ENCODE measurements around the gene HDAC4. TPM values are rescaled to one million over a fixed set of nuclear protein-coding genes. Genes with fewer than 3 reads are reported as not detected.

Gene HDAC4
- total and polyA plus RNA-seq, 9 of the 15 experiments (the other 6 are each of a cell fraction or from before 2014, with no cell fraction given) = 0.11 to 20.2 (median 4.0) TPM

DNA sequence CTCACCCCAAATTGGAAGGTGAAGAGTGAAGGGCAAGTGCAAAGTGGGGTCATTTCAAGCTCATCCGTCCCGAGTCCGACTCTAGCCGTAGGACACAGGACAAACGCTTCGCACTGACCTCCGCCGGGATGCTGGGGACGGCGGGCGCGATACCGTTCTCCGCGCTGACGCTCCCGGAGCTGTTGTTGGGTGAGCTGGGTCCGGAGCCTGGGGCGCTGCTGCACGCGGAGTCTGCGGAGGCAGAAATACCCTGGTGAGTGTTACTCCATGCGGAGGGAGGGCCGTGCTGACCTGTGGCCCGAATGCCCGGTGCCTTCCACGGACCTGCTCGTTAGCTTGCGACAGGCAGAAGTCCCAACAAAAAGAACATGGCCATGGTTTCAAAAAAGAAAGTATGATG is 261.3 kb downstream of the HDAC4 start (continued):
- no peak for TF ChIP-seq COPS2 (conservative IDR thresholded peaks at IDR 0.05)
- no peak for TF ChIP-seq CREB1 (IDR thresholded peaks at IDR 0.05)
- no peak for TF ChIP-seq CREB1 (CRISPR knock-in tag; IDR thresholded peaks at IDR 0.05)
- no peak for TF ChIP-seq PHF8 (IDR thresholded peaks at IDR 0.05; ENCODE audit: borderline replicate concordance, low read length)
- TF ChIP-seq ZC3H8 (IDR thresholded peaks at IDR 0.05) = no peak

DNA sequence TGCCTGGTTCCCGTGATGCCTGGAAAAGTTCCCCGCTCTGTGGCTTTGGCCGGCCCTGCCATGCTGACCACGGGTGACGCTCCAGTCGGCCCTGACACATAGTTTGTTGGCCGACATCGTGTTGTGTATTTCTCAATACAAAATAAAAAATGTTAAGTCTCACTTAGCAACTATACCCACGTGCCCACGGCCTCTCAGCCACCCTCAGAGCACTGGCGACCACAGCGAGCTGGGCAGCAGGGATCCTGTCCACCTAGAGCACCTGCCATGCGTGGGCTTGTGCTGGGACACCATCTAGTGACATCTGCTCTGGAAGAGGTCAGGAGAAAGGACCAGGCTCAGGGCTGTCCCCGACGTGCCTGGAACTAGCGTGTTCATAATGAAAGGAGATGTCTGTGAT is 261.7 kb downstream of the HDAC4 start:
- CTCF ChIA-PET (ENCODE audit: low intra/inter-chr PET ratio) = no interaction called here
- no peak for TF ChIP-seq CHD2 (IDR thresholded peaks at IDR 0.05; ENCODE audit: low read depth, low read length)
- TF ChIP-seq ZNF212 (CRISPR knock-in tag; IDR thresholded peaks at IDR 0.05) = no peak
- no peak for TF ChIP-seq SRSF9 (IDR thresholded peaks at IDR 0.05; ENCODE audit: borderline replicate concordance, low read depth, low read length)
- no peak for TF ChIP-seq ZNF780A (CRISPR knock-in tag; IDR thresholded peaks at IDR 0.05)
- TF ChIP-seq, protein P1, sequence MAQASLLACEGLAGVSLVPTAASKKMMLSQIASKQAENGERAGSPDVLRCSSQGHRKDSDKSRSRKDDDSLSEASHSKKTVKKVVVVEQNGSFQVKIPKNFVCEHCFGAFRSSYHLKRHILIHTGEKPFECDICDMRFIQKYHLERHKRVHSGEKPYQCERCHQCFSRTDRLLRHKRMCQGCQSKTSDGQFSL (CRISPR knock-in tag; IDR thresholded peaks at IDR 0.05) = no peak
- TF ChIP-seq, protein P1 (tag; IDR thresholded peaks at IDR 0.05) = no peak
- TF ChIP-seq MTA1 (IDR thresholded peaks at IDR 0.05; ENCODE audit: borderline replicate concordance) = no peak
- no peak for TF ChIP-seq TAF15 (IDR thresholded peaks at IDR 0.05; ENCODE audit: low read depth, low read length)
- TF ChIP-seq RFX7 (CRISPR knock-in tag; IDR thresholded peaks at IDR 0.05) = no peak
- no peak for TF ChIP-seq HDAC3 (IDR thresholded peaks at IDR 0.05; ENCODE audit: borderline replicate concordance, partially characterized antibody)
- no peak for TF ChIP-seq SMAD4 (CRISPR knock-in tag; conservative IDR thresholded peaks at IDR 0.05)
- TF ChIP-seq SPI1 (IDR thresholded peaks at IDR 0.05; ENCODE audit: borderline replicate concordance, low read depth, low read length) = no peak
- TF ChIP-seq, protein P2, sequence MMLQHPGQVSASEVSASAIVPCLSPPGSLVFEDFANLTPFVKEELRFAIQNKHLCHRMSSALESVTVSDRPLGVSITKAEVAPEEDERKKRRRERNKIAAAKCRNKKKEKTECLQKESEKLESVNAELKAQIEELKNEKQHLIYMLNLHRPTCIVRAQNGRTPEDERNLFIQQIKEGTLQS (IDR thresholded peaks at IDR 0.05) = no peak
- TF ChIP-seq, protein P2 (CRISPR knock-in tag; conservative IDR thresholded peaks at IDR 0.05) = no peak
- TF ChIP-seq ZFX (CRISPR knock-in tag; IDR thresholded peaks at IDR 0.05) = no peak
- TF ChIP-seq, protein P3, sequence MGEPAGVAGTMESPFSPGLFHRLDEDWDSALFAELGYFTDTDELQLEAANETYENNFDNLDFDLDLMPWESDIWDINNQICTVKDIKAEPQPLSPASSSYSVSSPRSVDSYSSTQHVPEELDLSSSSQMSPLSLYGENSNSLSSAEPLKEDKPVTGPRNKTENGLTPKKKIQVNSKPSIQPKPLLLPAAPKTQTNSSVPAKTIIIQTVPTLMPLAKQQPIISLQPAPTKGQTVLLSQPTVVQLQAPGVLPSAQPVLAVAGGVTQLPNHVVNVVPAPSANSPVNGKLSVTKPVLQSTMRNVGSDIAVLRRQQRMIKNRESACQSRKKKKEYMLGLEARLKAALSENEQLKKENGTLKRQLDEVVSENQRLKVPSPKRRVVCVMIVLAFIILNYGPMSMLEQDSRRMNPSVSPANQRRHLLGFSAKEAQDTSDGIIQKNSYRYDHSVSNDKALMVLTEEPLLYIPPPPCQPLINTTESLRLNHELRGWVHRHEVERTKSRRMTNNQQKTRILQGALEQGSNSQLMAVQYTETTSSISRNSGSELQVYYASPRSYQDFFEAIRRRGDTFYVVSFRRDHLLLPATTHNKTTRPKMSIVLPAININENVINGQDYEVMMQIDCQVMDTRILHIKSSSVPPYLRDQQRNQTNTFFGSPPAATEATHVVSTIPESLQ (CRISPR knock-in tag; IDR thresholded peaks at IDR 0.05) = no peak
- TF ChIP-seq FOXP1 (CRISPR knock-in tag; IDR thresholded peaks at IDR 0.05) = no peak

More for the DNA sequence above, 261.7 kb downstream of the HDAC4 start:
- intact Hi-C loops (cut with micrococcal nuclease) (no loop called here), in situ Hi-C loops (cut with MboI) (no loop called here)
- Histone ChIP-seq H3K4me2 (ENCODE audit: insufficient read depth, low read length) (no peak overlapping the region), H3K27me3 (ENCODE audit: control insufficient read depth in 2 of 2, insufficient read depth in 2 of 2, low read length in 2 of 2) (no peaks in the 10 kb centered on the region), H3K4me1 (replicated peaks in 1 of 2; ENCODE audit: control insufficient read depth in 2 of 2, insufficient read depth in 2 of 2, low read length in 2 of 2) (no peaks in the 10 kb centered on the region), H3K9me3 (replicated peaks; ENCODE audit: control insufficient read depth, insufficient read depth, low read depth, low read length) (no peaks in the 10 kb centered on the region), H3K9ac (ENCODE audit: insufficient read depth in 1 of 2, low read depth in 2 of 2, low read length in 2 of 2) (no peak overlapping the region), H2AFZ (ENCODE audit: low read depth, low read length) (no peak overlapping the region), H3K36me3 (ENCODE audit: control insufficient read depth, insufficient read depth, low read length) (peaks cover 11% of the 10 kb centered on the region; the same call in 1 of the 3 replicates), H4K20me1 (replicated peaks; ENCODE audit: control insufficient read depth, insufficient read depth, low read length) (0 out of 2 replicates have a peak, but pooled peaks cover 5% of the 10 kb centered on the region), H3K4me3 (no peak overlapping the region), H3K9me1 (ENCODE audit: control insufficient read depth, insufficient read depth, low read length) (no peaks in the 10 kb centered on the region), H3K79me2 (ENCODE audit: control insufficient read depth, insufficient read depth, low read length) (no peaks in the 10 kb centered on the region), H3K27ac (ENCODE audit: extremely low read depth, low read depth, low read length) (no peak overlapping the region)
- no TSS peak for BruUV-seq (replicated peaks)
- FAIRE-seq (no peak), ATAC-seq (no peak), DNase-seq (ENCODE audit: extremely low read depth in 1 of 4, low spot score in 3 of 4) (no peak)
- POLR2A ChIA-PET = interaction anchor here (0.6 kb wide), 1 partner anchor 98 kb away, joined by 3 read pairs; no protein-coding TSS in a partner anchor
- 87% methylated on average over 6 of the region's 16 CpGs for WGBS (ENCODE audit: insufficient coverage, low coverage, missing lambda C conversion rate)
